WI38 (cell line): Measurements from ENCODE around the gene MCRIP2.

Source experiments
- H3K4me3 ChIP-seq: 2 replicates; pipeline ENCODE4 v1.5.1; 2011; ENCODE audit warnings: low read depth, mild to moderate bottlenecking, control low read depth, low read length
- TF ChIP-seq, protein P1 (sequence below): IDR thresholded peaks from 2 replicates; pipeline ENCODE4 v1.5.1; 2012; ENCODE audit warnings: low read depth, mild to moderate bottlenecking, control low read depth, low read length

Gene MCRIP2

DNA sequence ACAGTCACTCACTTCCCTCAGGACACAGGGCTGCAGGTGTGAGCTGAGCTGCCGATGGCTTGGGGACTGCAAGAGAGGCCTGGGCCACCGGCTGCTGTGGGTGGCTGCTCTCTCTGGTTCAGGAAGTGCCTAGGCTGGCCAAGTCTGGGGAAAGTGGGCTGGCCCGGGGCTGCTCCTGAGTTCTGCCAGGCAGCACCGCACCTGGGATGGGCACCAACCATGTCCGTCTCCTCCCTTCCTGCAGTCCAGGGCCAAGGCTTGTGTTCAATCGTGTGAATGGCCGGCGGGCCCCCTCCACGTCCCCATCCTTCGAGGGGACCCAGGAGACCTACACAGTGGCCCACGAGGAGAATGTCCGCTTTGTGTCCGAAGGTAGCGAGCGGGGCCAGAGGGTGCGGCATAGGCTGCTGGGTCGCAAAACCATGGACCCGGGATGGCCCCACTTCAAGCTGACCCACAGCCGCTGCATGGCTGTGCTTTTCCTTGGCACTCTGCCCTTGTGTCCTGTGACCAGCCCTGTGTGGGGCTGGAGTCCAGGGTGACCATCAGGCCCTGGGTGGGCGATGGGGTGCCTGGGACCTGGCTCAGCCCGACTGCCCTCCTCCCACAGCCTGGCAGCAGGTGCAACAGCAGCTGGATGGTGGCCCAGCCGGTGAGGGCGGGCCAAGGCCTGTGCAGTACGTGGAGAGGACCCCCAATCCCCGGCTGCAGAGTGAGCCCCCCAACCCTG lies 5.7 kb downstream of the MCRIP2 start:
- TF ChIP-seq, protein P1, sequence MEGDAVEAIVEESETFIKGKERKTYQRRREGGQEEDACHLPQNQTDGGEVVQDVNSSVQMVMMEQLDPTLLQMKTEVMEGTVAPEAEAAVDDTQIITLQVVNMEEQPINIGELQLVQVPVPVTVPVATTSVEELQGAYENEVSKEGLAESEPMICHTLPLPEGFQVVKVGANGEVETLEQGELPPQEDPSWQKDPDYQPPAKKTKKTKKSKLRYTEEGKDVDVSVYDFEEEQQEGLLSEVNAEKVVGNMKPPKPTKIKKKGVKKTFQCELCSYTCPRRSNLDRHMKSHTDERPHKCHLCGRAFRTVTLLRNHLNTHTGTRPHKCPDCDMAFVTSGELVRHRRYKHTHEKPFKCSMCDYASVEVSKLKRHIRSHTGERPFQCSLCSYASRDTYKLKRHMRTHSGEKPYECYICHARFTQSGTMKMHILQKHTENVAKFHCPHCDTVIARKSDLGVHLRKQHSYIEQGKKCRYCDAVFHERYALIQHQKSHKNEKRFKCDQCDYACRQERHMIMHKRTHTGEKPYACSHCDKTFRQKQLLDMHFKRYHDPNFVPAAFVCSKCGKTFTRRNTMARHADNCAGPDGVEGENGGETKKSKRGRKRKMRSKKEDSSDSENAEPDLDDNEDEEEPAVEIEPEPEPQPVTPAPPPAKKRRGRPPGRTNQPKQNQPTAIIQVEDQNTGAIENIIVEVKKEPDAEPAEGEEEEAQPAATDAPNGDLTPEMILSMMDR: no peak
- no peak overlapping the region for H3K4me3 ChIP-seq

DNA sequence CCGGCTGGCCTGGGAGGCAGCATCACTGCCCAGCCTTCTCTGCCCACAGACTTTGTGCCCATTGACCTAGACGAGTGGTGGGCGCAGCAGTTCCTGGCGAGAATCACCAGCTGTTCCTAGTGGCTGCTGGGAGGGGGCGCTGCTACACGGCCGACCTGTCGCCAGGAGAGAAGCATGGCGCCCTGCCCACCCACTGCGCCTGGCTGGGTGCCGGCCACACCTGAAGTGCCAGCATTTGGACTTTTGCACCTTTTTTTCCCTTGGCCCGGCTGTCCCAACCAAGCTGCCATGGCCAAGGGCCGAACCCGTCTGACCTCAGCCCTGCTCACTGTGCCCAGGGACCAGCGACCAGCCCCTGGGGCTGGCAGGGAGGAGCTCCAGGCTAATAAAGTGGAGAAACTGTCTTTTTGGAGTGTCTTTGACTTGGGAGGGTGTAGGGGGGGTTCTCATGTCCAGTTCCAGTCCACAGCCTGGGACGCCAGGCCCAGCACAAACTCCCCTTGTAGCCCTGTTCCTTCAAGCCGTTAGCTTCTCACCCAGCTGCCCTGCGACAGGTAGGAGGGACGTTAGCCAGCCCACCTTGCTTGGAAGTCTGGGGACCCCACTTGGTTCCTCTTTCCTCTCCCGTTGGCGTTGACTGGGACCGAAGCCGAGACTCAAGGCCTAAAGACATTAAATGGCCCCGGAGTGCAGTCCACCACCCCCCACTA lies 6.6 kb downstream of the MCRIP2 start:
- TF ChIP-seq, protein P1: no peak
- peak overlapping the region; percentile 65 for H3K4me3 ChIP-seq

DNA sequence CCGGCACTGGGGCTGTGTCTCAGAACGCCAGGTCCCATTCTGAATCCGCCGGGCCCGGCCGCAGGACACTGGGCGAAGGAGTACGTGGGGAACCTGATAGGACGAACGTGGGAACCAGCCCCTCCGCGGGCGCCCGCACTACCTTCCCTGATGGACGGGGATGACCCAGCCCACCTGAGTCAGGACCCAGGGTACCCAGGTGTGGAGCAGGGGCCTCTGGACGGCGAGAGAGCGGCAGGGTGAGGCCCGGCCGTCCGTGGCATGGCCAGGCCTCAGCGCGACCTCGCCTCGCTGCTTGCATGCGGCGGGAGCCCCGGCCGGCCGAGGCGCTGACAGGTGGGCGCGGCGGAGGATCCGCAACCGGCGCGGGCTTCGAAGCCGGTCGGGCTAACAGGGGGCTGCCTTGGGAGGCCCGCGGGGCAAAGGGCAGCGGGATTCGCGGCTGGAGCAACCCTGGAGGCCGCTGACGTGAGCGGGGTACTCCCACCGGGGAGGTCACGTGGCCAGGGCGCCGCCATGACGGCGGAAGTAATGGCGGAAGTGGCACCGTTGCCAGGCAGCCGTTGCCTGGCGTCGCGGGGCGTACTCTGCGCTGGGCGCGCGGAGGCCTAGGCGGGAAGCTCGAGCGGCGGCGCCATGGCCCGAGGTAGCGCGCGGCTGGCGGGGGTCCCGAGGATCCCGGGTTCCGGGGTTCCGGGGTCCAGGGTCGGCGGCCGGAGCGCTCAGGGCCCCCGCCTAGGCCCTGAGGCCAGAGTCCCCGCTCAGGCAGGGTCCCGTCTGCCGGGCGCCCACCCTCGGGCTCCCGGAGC lies 7.4 kb downstream of the MCRIP2 start, which contains the start of gene WDR90:
Gene WDR90, plus strand, starts transcription at position 585 of the 809 bp plus-strand sequence. Its CDS starts 52 bp downstream, at position 637.
- peak within 1 kb of the TSS; percentile 65 for H3K4me3 ChIP-seq
- TF ChIP-seq, protein P1: no peak

DNA sequence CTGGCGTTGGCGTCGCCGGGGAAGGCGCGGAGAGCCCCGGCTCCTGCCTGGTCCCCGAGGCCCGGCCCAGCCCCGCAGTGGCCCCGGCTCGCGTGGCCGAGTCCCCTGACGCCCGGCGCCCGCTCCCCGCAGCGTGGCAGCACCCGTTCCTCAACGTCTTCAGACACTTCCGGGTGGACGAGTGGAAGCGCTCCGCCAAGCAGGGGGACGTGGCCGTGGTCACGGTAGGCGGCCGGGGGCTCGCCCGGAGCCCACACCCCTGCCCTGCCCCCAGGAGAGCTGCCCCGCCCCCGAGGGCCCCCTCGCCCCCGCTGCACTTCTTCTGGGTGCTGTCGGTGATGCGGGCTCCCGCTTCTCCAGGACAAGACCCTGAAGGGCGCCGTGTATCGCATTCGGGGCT lies 8.0 kb downstream of the MCRIP2 start:
- H3K4me3 ChIP-seq: peak overlapping the region; percentile 65
- TF ChIP-seq, protein P1: no peak

DNA sequence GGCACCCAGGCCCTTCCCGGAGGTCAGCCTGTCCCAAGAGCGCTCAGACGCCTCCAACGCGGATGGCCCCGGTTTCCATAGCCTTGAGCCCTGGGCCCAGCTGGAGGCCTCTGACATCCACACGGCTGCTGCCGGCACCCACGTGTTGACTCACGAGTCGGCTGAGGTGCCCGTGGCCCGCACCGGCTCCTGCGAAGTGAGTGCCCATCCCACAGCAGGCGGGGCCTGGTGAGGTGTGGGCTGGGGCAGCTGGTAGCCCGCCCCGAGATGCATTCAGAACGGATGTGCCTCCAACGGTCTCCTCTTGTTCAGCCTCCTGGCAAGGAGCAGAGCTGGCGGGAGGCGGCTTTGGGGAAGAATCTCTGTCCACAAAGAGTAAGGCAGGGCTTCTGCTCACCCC lies 10.2 kb downstream of the MCRIP2 start:
- TF ChIP-seq, protein P1: no peak
- no peak overlapping the region for H3K4me3 ChIP-seq

DNA sequence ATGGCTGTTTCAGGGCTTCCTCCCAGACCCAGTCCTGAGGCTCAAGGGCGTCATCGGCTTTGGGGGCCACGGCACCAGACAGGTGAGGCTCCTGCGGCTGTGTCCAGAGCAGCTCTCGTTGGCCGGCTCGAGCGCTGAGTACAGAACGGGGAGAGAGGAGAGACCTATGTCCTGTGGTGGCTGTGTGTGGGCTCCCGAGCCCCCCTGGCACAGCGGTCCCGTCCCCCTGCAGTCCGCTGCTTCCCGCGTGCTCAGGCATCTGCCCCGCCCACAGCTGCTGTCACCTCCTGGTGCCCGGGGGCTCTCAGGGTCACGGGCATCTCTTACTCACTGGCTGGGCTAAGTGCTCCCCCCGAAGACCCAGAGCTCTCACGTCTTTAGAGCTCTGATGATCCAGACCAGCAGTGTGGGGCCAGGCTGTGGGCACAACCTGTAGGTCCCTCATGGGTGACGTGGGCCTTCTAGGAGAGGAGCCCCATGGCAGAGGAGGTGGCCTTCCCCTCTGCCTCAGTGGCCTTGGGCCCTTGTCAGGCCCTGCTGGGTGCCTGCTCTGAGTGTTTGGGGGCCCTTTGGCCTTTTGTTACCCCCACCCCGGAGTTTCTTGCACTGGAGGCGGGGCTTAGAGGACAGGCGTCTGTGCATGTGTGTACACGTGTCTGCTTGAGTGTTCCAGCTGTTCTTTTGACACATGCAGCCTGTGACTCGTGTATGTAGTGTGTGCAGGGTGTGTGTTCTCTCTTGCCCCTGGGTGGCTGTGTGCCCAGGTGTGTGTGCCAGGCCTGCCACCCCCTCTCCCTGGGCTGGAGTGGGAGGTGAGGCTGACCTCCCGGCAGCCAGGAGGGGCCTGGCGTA lies 11.1 kb downstream of the MCRIP2 start:
- TF ChIP-seq, protein P1: no peak
- H3K4me3 ChIP-seq: no peak overlapping the region
